GM23338 (cell line): ENCODE data around the gene ANKRD62. TPM values are rescaled to one million over a fixed set of nuclear protein-coding genes. Genes with fewer than 3 reads are reported as not detected.

Source experiments
- ATAC-seq: fragments of 200-7000 bp; cut with Tn5 transposase; 3 replicates; pipeline ENCODE4 v1.9.1; 2020
- DNase-seq: peaks from one replicate; pipeline ENCODE4 v3.0.0-alpha.2; 2015; ENCODE audit warnings: low spot score
- H2AFZ ChIP-seq: fragments of 200-600 bp; sonication (generic); 2 replicates; pipeline ENCODE4 v1.8.0; 2016; ENCODE audit warnings: antibody characterized with exemption, mild to moderate bottlenecking, moderate library complexity
- H3F3A ChIP-seq: fragments of 200-600 bp; sonication (generic); replicated peaks from 2 replicates; pipeline ENCODE4 v1.8.0; 2017; ENCODE audit warnings: antibody characterized with exemption, mixed run types, low read depth
- H3K27ac ChIP-seq: fragments of 200-600 bp; sonication (generic); 2 replicates; pipeline ENCODE4 v1.6.1; 2016; ENCODE audit warnings: low read depth
- H3K27me3 ChIP-seq: fragments of 200-600 bp; sonication (generic); 2 replicates; pipeline ENCODE4 v1.8.0; 2016; ENCODE audit warnings: mild to moderate bottlenecking, mixed run types, moderate library complexity; ENCODE audit not compliant: insufficient read depth
- H3K36me3 ChIP-seq: fragments of 200-600 bp; sonication (generic); 2 replicates; pipeline ENCODE4 v1.8.0; 2016; ENCODE audit warnings: mild to moderate bottlenecking; ENCODE audit not compliant: insufficient read depth
- H3K4me1 ChIP-seq: fragments of 200-600 bp; sonication (generic); 2 replicates; pipeline ENCODE4 v1.8.0; 2016; ENCODE audit warnings: mild to moderate bottlenecking, moderate library complexity; ENCODE audit not compliant: insufficient read depth
- H3K4me2 ChIP-seq: fragments of 200-600 bp; sonication (generic); 2 replicates; pipeline ENCODE4 v1.7.1; 2017; ENCODE audit warnings: mixed run types
- H3K4me3 ChIP-seq: fragments of 200-600 bp; sonication (generic); 2 replicates; pipeline ENCODE4 v1.6.1; 2016; ENCODE audit warnings: mixed run types
- H3K79me2 ChIP-seq: fragments of 200-600 bp; sonication (generic); replicated peaks from 2 replicates; pipeline ENCODE4 v1.8.0; 2017; ENCODE audit warnings: mild to moderate bottlenecking; ENCODE audit not compliant: insufficient read depth
- H3K9me2 ChIP-seq: fragments of 200-600 bp; sonication (generic); 2 replicates; pipeline ENCODE4 v1.8.0; 2017; ENCODE audit not compliant: insufficient read depth
- H4K20me1 ChIP-seq: fragments of 200-600 bp; sonication (generic); replicated peaks from 2 replicates; pipeline ENCODE4 v1.8.0; 2017; ENCODE audit warnings: mild to moderate bottlenecking; ENCODE audit not compliant: insufficient read depth
- H3K27ac Mint-ChIP-seq: 2 replicates; pipeline ENCODE4 v1.8.0; 2020; ENCODE audit warnings: inconsistent platforms, mild to moderate bottlenecking, moderate library complexity, mixed read lengths
- H3K27me3 Mint-ChIP-seq: 3 replicates; pipeline ENCODE4 v1.8.0; 2022; ENCODE audit warnings: low read depth, mild to moderate bottlenecking, moderate library complexity, mixed read lengths, inconsistent platforms; ENCODE audit not compliant: insufficient read depth, poor library complexity
- H3K36me3 Mint-ChIP-seq: 3 replicates; pipeline ENCODE4 v1.8.0; 2021; ENCODE audit warnings: low read depth, mild to moderate bottlenecking, inconsistent platforms, moderate library complexity, mixed read lengths
- H3K4me1 Mint-ChIP-seq: 3 replicates; pipeline ENCODE4 v1.8.0; 2020; ENCODE audit warnings: mild to moderate bottlenecking, inconsistent platforms, mixed read lengths
- H3K4me3 Mint-ChIP-seq: 3 replicates; pipeline ENCODE4 v1.8.0; 2021; ENCODE audit warnings: moderate library complexity, mild to moderate bottlenecking, inconsistent platforms, mixed read lengths
- H3K9me3 Mint-ChIP-seq: 3 replicates; pipeline ENCODE4 v1.8.0; 2020; ENCODE audit warnings: moderate library complexity, mild to moderate bottlenecking, inconsistent platforms, mixed read lengths
- EZH2 ChIP-seq: fragments of 200-600 bp; sonication (generic); IDR thresholded peaks from one replicate; pipeline ENCODE4 v1.8.0; 2017; ENCODE audit warnings: antibody characterized with exemption, mild to moderate bottlenecking, low read depth; ENCODE audit not compliant: unreplicated experiment
- EZH2phosphoT487 ChIP-seq: fragments of 200-600 bp; sonication (generic); IDR thresholded peaks from one replicate; pipeline ENCODE4 v1.8.1; 2018; ENCODE audit warnings: antibody characterized with exemption; ENCODE audit not compliant: unreplicated experiment
- NANOG ChIP-seq: IDR thresholded peaks from 2 replicates; pipeline ENCODE4 v1.6.1; 2016; ENCODE audit warnings: antibody characterized with exemption, borderline replicate concordance
- POLR2AphosphoS5 ChIP-seq: IDR thresholded peaks from 2 replicates; pipeline ENCODE4 v1.6.1; 2016; ENCODE audit warnings: antibody characterized with exemption, low read depth
- STAT1 ChIP-seq: IDR thresholded peaks from one replicate; pipeline ENCODE4 v1.6.1; 2016; ENCODE audit warnings: antibody characterized with exemption; ENCODE audit not compliant: unreplicated experiment
- ZNF114 ChIP-seq: fragments of 250-450 bp; sonication (Bioruptor Pico); IDR thresholded peaks from 2 replicates; pipeline ENCODE4 v1.5.0; 2020; ENCODE audit warnings: mild to moderate bottlenecking, moderate library complexity
- ZNF462 ChIP-seq: fragments of 250-450 bp; sonication (Bioruptor Pico); IDR thresholded peaks from 2 replicates; pipeline ENCODE4 v1.5.0; 2020; ENCODE audit warnings: mild to moderate bottlenecking, moderate library complexity
- polyA plus RNA-seq: library from polyadenylated mRNA; unstranded; fragments of >200 nt; fragmentation: Nextera tagmentation; extraction: Ambion mirVana; gene quantifications from 2 replicates; pipeline ENCODE4 v1.2.1, GENCODE V29; 2016
- total RNA-seq: library from RNA; depleted of rRNA; stranded (reverse); fragments of >200 nt; shearing (Covaris generic); gene quantifications from 2 replicates; pipeline ENCODE4 v1.2.3, GENCODE V29; 2014

The ANKRD62 gene
- total and polyA plus RNA-seq, 2 experiments from 2014 or later: not detected

- 0 out of 2 replicates have a peak overlapping the region, but pooled peaks have one; percentile 28 for H3K27ac Mint-ChIP-seq
- H3K27me3 ChIP-seq: no peaks in the 10 kb centered on the region
- H3K4me1 Mint-ChIP-seq: no peaks in the 10 kb centered on the region
- H3K4me2 ChIP-seq: no peak overlapping the region
- no peak for ATAC-seq
- no peak overlapping the region for H2AFZ ChIP-seq
- H3K36me3 Mint-ChIP-seq: peaks cover 2% of the 10 kb centered on the region; the same call in 1 of the 3 replicates
- no peaks in the 10 kb centered on the region for H3K9me2 ChIP-seq
- H3K4me3 Mint-ChIP-seq: no peak overlapping the region
- H3K27ac ChIP-seq: no peak overlapping the region
- no peak overlapping the region for H3K4me3 ChIP-seq
- no peak for DNase-seq
- no peaks in the 10 kb centered on the region for H3K79me2 ChIP-seq
- H4K20me1 ChIP-seq: no peaks in the 10 kb centered on the region
- no peak for TF ChIP-seq ZNF462 (CRISPR knock-in tag)
- TF ChIP-seq STAT1: no peak
- no peak for TF ChIP-seq EZH2
- no peak for TF ChIP-seq NANOG
- no peak for TF ChIP-seq EZH2phosphoT487
- no peak for TF ChIP-seq POLR2AphosphoS5
- no peak for TF ChIP-seq ZNF114 (CRISPR knock-in tag)
- H3K4me1 ChIP-seq: no peaks in the 10 kb centered on the region
- H3F3A ChIP-seq: no peaks in the 10 kb centered on the region
- no peaks in the 10 kb centered on the region for H3K36me3 ChIP-seq
- H3K27me3 Mint-ChIP-seq: peaks cover 13% of the 10 kb centered on the region
- peaks cover 5% of the 10 kb centered on the region for H3K9me3 Mint-ChIP-seq
These were observed 4.8 kb upstream of the ANKRD62 start for GRCh38 chr18:12088731-12089375.
